Measurements from ENCODE around the gene UBE2D4.

The UBE2D4 gene

GRCh38 chr7:43926798-43927123 is 525 bp downstream of the UBE2D4 start:
- no peak for TF ChIP-seq CTCF (IDR thresholded peaks at IDR 0.05; ENCODE audit: low read depth, low read length)
- Histone ChIP-seq H3K9me3 (no peaks in the 10 kb centered on the region), H3K27me3 (no peaks in the 10 kb centered on the region), H3K4me1 (0 out of 2 replicates have a peak, but pooled peaks cover 2% of the 10 kb centered on the region), H3K4me3 (ENCODE audit: low read depth, low read length) (peak overlapping the region; percentile 78), H3K36me3 (no peaks in the 10 kb centered on the region)
- DNase-seq, result no peak

GRCh38 chr7:43927810-43928209 is 1.6 kb downstream of the UBE2D4 start:
- TF ChIP-seq CTCF (IDR thresholded peaks at IDR 0.05; ENCODE audit: low read depth, low read length), result no peak
- no peaks in the 10 kb centered on the region for H3K27me3 ChIP-seq

GRCh38 chr7:43929529-43930457 is 3.6 kb downstream of the UBE2D4 start:
- Histone ChIP-seq H3K4me1 (0 out of 2 replicates have a peak, but pooled peaks cover 2% of the 10 kb centered on the region), H3K27me3 (no peaks in the 10 kb centered on the region), H3K4me3 (ENCODE audit: low read depth, low read length) (no peak overlapping the region), H3K36me3 (no peaks in the 10 kb centered on the region), H3K9me3 (no peaks in the 10 kb centered on the region)
- TF ChIP-seq CTCF (IDR thresholded peaks at IDR 0.05; ENCODE audit: low read depth, low read length), result no peak
- DNase-seq, result no peak

More at GRCh38 chr7:43927810-43928209, 1.6 kb downstream of the UBE2D4 start:
- DNase-seq, result no peak
- no peaks in the 10 kb centered on the region for H3K9me3 ChIP-seq
- H3K4me3 ChIP-seq (ENCODE audit: low read depth, low read length), result no peak overlapping the region
- no peaks in the 10 kb centered on the region for H3K36me3 ChIP-seq
- H3K4me1 ChIP-seq, result 0 out of 2 replicates have a peak, but pooled peaks cover 2% of the 10 kb centered on the region

- peaks cover 5% of the 10 kb centered on the region; the same call in 1 of the 2 replicates for H3K4me1 ChIP-seq
- no peak overlapping the region for H3K4me3 ChIP-seq (ENCODE audit: low read depth, low read length)
- H3K27me3 ChIP-seq, result no peaks in the 10 kb centered on the region
- TF ChIP-seq CTCF (IDR thresholded peaks at IDR 0.05; ENCODE audit: low read depth, low read length), result no peak
- H3K36me3 ChIP-seq, result no peaks in the 10 kb centered on the region
- DNase-seq, result no peak
- no peaks in the 10 kb centered on the region for H3K9me3 ChIP-seq
Measured at GRCh38 chr7:43931346-43931745, 5.1 kb downstream of the UBE2D4 start.

GRCh38 chr7:43933902-43934560 is 7.8 kb downstream of the UBE2D4 start:
- DNase-seq, result no peak
- Histone ChIP-seq H3K27me3 (no peaks in the 10 kb centered on the region), H3K4me1 (peaks cover 24% of the 10 kb centered on the region), H3K9me3 (no peaks in the 10 kb centered on the region), H3K4me3 (ENCODE audit: low read depth, low read length) (no peak overlapping the region), H3K36me3 (no peaks in the 10 kb centered on the region)
- TF ChIP-seq CTCF (IDR thresholded peaks at IDR 0.05; ENCODE audit: low read depth, low read length), result no peak

- H3K9me3 ChIP-seq, result no peaks in the 10 kb centered on the region
- H3K4me1 ChIP-seq, result peaks cover 22% of the 10 kb centered on the region
- H3K27me3 ChIP-seq, result no peaks in the 10 kb centered on the region
- no peaks in the 10 kb centered on the region for H3K36me3 ChIP-seq
- no peak for TF ChIP-seq CTCF (IDR thresholded peaks at IDR 0.05; ENCODE audit: low read depth, low read length)
- DNase-seq, result peak; percentile 52
- H3K4me3 ChIP-seq (ENCODE audit: low read depth, low read length), result no peak overlapping the region
Measured at GRCh38 chr7:43937444-43937843, 11.2 kb downstream of the UBE2D4 start.
